Neural cell (in vitro differentiated cells): Measurements from ENCODE around the gene LONRF2. TPM values are rescaled to one million over a fixed set of nuclear protein-coding genes. Genes with fewer than 3 reads are reported as not detected.

Source experiments
- H2AFZ ChIP-seq: fragments of 200-600, 300-800 bp; sonication (generic), shearing (Covaris generic); 2 replicates; pipeline ENCODE4 v1.6.0; 2014; ENCODE audit warnings: low read depth, mild to moderate bottlenecking, antibody characterized with exemption, low read length, moderate library complexity
- H3F3A ChIP-seq: fragments of 200-600 bp; shearing (Covaris generic); 2 replicates; pipeline ENCODE4 v1.6.1; 2016; ENCODE audit warnings: mild to moderate bottlenecking, moderate library complexity, mixed read lengths, antibody characterized with exemption, low read length; ENCODE audit not compliant: insufficient read depth, poor library complexity, severe bottlenecking
- H3K27ac ChIP-seq: fragments of 200-600, 300-800 bp; sonication (generic), shearing (Covaris generic); 2 replicates; pipeline ENCODE4 v1.5.1; 2014; ENCODE audit warnings: mild to moderate bottlenecking, low read length, moderate library complexity
- H3K27me3 ChIP-seq: fragments of 300-800, 200-600 bp; sonication (generic), shearing (Covaris generic); 2 replicates; pipeline ENCODE4 v1.6.0; 2014; ENCODE audit warnings: mild to moderate bottlenecking, low read depth, low read length, moderate library complexity; ENCODE audit not compliant: insufficient read depth
- H3K36me3 ChIP-seq: fragments of 300-800, 200-600 bp; sonication (generic), shearing (Covaris generic); 2 replicates; pipeline ENCODE4 v1.5.1; 2014; ENCODE audit warnings: mild to moderate bottlenecking, antibody characterized with exemption, low read length, moderate library complexity; ENCODE audit not compliant: insufficient read depth
- H3K4me2 ChIP-seq: fragments of 300-800, 200-600 bp; sonication (generic), shearing (Covaris generic); 2 replicates; pipeline ENCODE4 v1.6.0; 2014; ENCODE audit warnings: mild to moderate bottlenecking, low read length
- H3K4me3 ChIP-seq: fragments of 300-800, 200-600 bp; sonication (generic), shearing (Covaris generic); 2 replicates; pipeline ENCODE4 v1.5.1; 2014; ENCODE audit warnings: mild to moderate bottlenecking, low read length, moderate library complexity
- H3K79me2 ChIP-seq: fragments of 200-600 bp; shearing (Covaris generic); replicated peaks from 2 replicates; pipeline ENCODE4 v1.6.0; 2014; ENCODE audit warnings: mild to moderate bottlenecking, low read length, moderate library complexity; ENCODE audit not compliant: insufficient read depth
- H3K9ac ChIP-seq: fragments of 300-800, 200-600 bp; sonication (generic), shearing (Covaris generic); 2 replicates; pipeline ENCODE4 v1.6.1; 2016; ENCODE audit warnings: mild to moderate bottlenecking, low read length, mixed read lengths
- H3K9me2 ChIP-seq: fragments of 200-600 bp; shearing (Covaris generic); 2 replicates; pipeline ENCODE4 v1.6.1; 2016; ENCODE audit warnings: mild to moderate bottlenecking, low read length, mixed read lengths; ENCODE audit not compliant: insufficient read depth
- H3K9me3 ChIP-seq: fragments of 200-600, 300-800 bp; sonication (generic), shearing (Covaris generic); 2 replicates; pipeline ENCODE4 v1.6.1; 2016; ENCODE audit warnings: mild to moderate bottlenecking, mixed run types, low read length, moderate library complexity, mixed read lengths
- H4K20me1 ChIP-seq: fragments of 200-600 bp; shearing (Covaris generic); 2 replicates; pipeline ENCODE4 v1.6.1; 2016; ENCODE audit warnings: mild to moderate bottlenecking, mixed run types; ENCODE audit not compliant: insufficient read depth
- EP300 ChIP-seq: fragments of 450-650 bp; conservative IDR thresholded peaks from 2 replicates; pipeline ENCODE4 v1.6.1; 2014; ENCODE audit warnings: antibody characterized with exemption, mild to moderate bottlenecking, moderate library complexity; ENCODE audit not compliant: poor library complexity, severe bottlenecking
- EZH2 ChIP-seq: fragments of 200-600, 300-800 bp; shearing (Covaris generic), sonication (generic); IDR thresholded peaks from 2 replicates; pipeline ENCODE4 v1.6.1; 2014; ENCODE audit warnings: antibody characterized with exemption, low read length, borderline replicate concordance, mild to moderate bottlenecking; ENCODE audit not compliant: insufficient read depth, poor library complexity, severe bottlenecking
- MXI1 ChIP-seq: fragments of 450-650 bp; conservative IDR thresholded peaks from 2 replicates; pipeline ENCODE4 v1.6.1; 2014; ENCODE audit warnings: antibody characterized with exemption, mild to moderate bottlenecking; ENCODE audit not compliant: poor library complexity, severe bottlenecking
- POLR2AphosphoS5 ChIP-seq: IDR thresholded peaks from 2 replicates; pipeline ENCODE4 v1.6.1; 2012
- RAD21 ChIP-seq: fragments of 450-650 bp; conservative IDR thresholded peaks from 2 replicates; pipeline ENCODE4 v1.6.1; 2014; ENCODE audit warnings: antibody characterized with exemption, mild to moderate bottlenecking, moderate library complexity
- REST ChIP-seq: IDR thresholded peaks from 2 replicates; pipeline ENCODE4 v1.6.1; 2012; ENCODE audit warnings: borderline replicate concordance
- SMC3 ChIP-seq: fragments of 450-650 bp; conservative IDR thresholded peaks from 2 replicates; pipeline ENCODE4 v1.6.1; 2014; ENCODE audit warnings: antibody characterized with exemption, mild to moderate bottlenecking, moderate library complexity; ENCODE audit not compliant: poor library complexity
- TAF1 ChIP-seq: IDR thresholded peaks from 2 replicates; pipeline ENCODE4 v1.6.1; 2012; ENCODE audit warnings: low read depth
- polyA plus RNA-seq: library from polyadenylated mRNA; depleted of rRNA; stranded (reverse); fragments of >200 nt; gene quantifications from 2 replicates; pipeline ENCODE4 v1.2.3, GENCODE V29; 2014
- TF ChIP-seq, protein P1 (sequence below): fragments of 450-650 bp; IDR thresholded peaks from 2 replicates; pipeline ENCODE4 v1.5.1; 2014; ENCODE audit warnings: antibody characterized with exemption, mild to moderate bottlenecking, moderate library complexity; ENCODE audit not compliant: poor library complexity, severe bottlenecking

Gene LONRF2
- polyA plus RNA-seq, 1 donor from 2014 or later = 20.7 TPM

GRCh38 chr2:100278501-100278900, 43.8 kb downstream of the LONRF2 start:
- Histone ChIP-seq H3K9me3 (no peaks in the 10 kb centered on the region), H3K4me3 (no peak overlapping the region), H3K9me2 (no peaks in the 10 kb centered on the region), H3K27me3 (no peaks in the 10 kb centered on the region), H3F3A (no peaks in the 10 kb centered on the region), H3K79me2 (no peaks in the 10 kb centered on the region), H3K36me3 (no peaks in the 10 kb centered on the region), H3K27ac (no peak overlapping the region), H4K20me1 (no peaks in the 10 kb centered on the region), H3K4me2 (no peak overlapping the region), H3K9ac (no peak overlapping the region), H2AFZ (no peak overlapping the region)
- TF ChIP-seq REST = no peak
- no peak for TF ChIP-seq SMC3
- TF ChIP-seq, protein P1, sequence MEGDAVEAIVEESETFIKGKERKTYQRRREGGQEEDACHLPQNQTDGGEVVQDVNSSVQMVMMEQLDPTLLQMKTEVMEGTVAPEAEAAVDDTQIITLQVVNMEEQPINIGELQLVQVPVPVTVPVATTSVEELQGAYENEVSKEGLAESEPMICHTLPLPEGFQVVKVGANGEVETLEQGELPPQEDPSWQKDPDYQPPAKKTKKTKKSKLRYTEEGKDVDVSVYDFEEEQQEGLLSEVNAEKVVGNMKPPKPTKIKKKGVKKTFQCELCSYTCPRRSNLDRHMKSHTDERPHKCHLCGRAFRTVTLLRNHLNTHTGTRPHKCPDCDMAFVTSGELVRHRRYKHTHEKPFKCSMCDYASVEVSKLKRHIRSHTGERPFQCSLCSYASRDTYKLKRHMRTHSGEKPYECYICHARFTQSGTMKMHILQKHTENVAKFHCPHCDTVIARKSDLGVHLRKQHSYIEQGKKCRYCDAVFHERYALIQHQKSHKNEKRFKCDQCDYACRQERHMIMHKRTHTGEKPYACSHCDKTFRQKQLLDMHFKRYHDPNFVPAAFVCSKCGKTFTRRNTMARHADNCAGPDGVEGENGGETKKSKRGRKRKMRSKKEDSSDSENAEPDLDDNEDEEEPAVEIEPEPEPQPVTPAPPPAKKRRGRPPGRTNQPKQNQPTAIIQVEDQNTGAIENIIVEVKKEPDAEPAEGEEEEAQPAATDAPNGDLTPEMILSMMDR = no peak
- TF ChIP-seq EP300 = no peak
- TF ChIP-seq POLR2AphosphoS5 = no peak
- no peak for TF ChIP-seq RAD21
- no peak for TF ChIP-seq EZH2
- TF ChIP-seq TAF1 = no peak
- no peak for TF ChIP-seq MXI1

DNA sequence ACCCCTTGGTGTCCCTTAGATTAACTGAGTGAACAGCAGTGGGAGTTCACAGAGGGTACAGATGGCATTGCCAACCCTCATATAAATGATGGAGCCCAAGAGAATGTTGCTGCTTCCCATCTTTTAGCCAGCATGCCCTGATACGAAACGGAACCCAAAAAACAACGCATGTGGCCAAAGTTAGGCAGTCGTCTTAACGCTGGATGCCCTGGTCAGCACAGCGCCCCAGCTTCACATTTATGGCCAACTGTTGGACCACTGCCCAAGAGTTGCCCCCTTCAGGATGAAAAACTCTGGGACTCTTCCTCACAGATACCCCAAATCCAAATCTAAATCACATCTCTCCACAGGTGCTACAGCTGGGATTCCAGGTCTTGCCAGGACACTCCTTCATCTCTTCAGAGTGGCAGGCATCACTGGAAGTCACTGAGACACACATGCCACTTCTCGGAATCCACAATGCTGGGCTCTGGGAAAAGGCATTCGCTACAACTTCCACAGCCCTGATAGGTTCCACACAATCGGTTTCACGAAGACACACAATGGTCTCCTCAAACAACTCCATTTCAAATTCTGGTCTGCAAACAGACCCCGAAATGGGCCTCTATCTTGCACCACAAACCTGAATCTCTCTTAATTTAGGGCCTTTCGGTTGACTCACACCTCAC, 44.6 kb downstream of the LONRF2 start:
- no peaks in the 10 kb centered on the region for H3K9me3 ChIP-seq
- H3K9me2 ChIP-seq = no peaks in the 10 kb centered on the region
- H4K20me1 ChIP-seq = no peaks in the 10 kb centered on the region
- H3K4me3 ChIP-seq = no peak overlapping the region
- no peak overlapping the region for H3K9ac ChIP-seq
- H3K27ac ChIP-seq = no peak overlapping the region
- H3K79me2 ChIP-seq = no peaks in the 10 kb centered on the region
- no peaks in the 10 kb centered on the region for H3K36me3 ChIP-seq
- no peak for TF ChIP-seq SMC3
- no peak for TF ChIP-seq EZH2
- TF ChIP-seq EP300 = no peak
- no peak for TF ChIP-seq RAD21
- TF ChIP-seq, protein P1 = no peak
- no peak for TF ChIP-seq MXI1
- TF ChIP-seq TAF1 = no peak
- no peak for TF ChIP-seq REST
- no peak for TF ChIP-seq POLR2AphosphoS5
- no peaks in the 10 kb centered on the region for H3K27me3 ChIP-seq
- no peaks in the 10 kb centered on the region for H3F3A ChIP-seq
- H2AFZ ChIP-seq = no peak overlapping the region
- no peak overlapping the region for H3K4me2 ChIP-seq
